IMR-90 (cell line): ENCODE measurements around the gene CDK6. TPM values are rescaled to one million over a fixed set of nuclear protein-coding genes. Genes with fewer than 3 reads are reported as not detected.

Experiments
- RAD21 ChIP-seq: IDR thresholded peaks from 2 replicates; pipeline ENCODE4 v1.6.1; 2012; ENCODE audit warnings: low read length, improper control_type of control experiment
- RCOR1 ChIP-seq: IDR thresholded peaks from 2 replicates; pipeline ENCODE4 v1.6.1; 2012; ENCODE audit warnings: mild to moderate bottlenecking, low read length, improper control_type of control experiment; ENCODE audit not compliant: insufficient replicate concordance
- RFX5 ChIP-seq: IDR thresholded peaks from 2 replicates; pipeline ENCODE4 v1.8.0; 2012; ENCODE audit warnings: low read depth, mild to moderate bottlenecking, low read length, moderate library complexity
- polyA plus RNA-seq, 3 experiments: library from polyadenylated mRNA; depleted of rRNA; stranded (reverse); fragments of >200 nt; gene quantifications; 2 replicates each; pipeline ENCODE4 v1.2.3, GENCODE V29; 2012; ENCODE audit warnings: low replicate concordance in 1 of 3
- total RNA-seq: library from RNA; depleted of rRNA; stranded (reverse); fragments of >200 nt; gene quantifications from 2 replicates; pipeline ENCODE4 v1.2.3, GENCODE V29; 2012
- TF ChIP-seq, protein P1 (sequence below): fragments of 150-350 bp; IDR thresholded peaks from 2 replicates; pipeline ENCODE4 v1.6.1; 2016; ENCODE audit warnings: low read depth, mild to moderate bottlenecking, low read length, moderate library complexity, borderline replicate concordance

Gene CDK6
- total and polyA plus RNA-seq, 2 of the 4 experiments (the other 2 are of a cell fraction) = 21.5 to 195 TPM

GRCh38 chr7:92751902-92752901 is 84.2 kb downstream of the CDK6 start (continued):
- TF ChIP-seq, protein P1, sequence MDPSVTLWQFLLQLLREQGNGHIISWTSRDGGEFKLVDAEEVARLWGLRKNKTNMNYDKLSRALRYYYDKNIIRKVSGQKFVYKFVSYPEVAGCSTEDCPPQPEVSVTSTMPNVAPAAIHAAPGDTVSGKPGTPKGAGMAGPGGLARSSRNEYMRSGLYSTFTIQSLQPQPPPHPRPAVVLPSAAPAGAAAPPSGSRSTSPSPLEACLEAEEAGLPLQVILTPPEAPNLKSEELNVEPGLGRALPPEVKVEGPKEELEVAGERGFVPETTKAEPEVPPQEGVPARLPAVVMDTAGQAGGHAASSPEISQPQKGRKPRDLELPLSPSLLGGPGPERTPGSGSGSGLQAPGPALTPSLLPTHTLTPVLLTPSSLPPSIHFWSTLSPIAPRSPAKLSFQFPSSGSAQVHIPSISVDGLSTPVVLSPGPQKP = no peak
- TF ChIP-seq RFX5 = no peak
- TF ChIP-seq RAD21 = no peak
- TF ChIP-seq RCOR1 = peak; percentile 66
